Neutrophil (primary cell): ENCODE results near the gene IPCEF1.

ENCODE experiments used
- H3K27ac ChIP-seq: fragments of 200-600 bp; sonication (generic); 2 replicates; pipeline ENCODE4 v1.5.1; 2016; ENCODE audit warnings: mild to moderate bottlenecking, moderate library complexity
- H3K27me3 ChIP-seq: fragments of 200-600 bp; sonication (generic); 2 replicates; pipeline ENCODE4 v1.6.0; 2016; ENCODE audit warnings: mild to moderate bottlenecking
- H3K36me3 ChIP-seq: fragments of 200-600 bp; sonication (generic); 2 replicates; pipeline ENCODE4 v1.5.1; 2017
- H3K4me1 ChIP-seq, 2 experiments: fragments of 200-600 bp in 1 of 2; sonication (generic) in 1 of 2; 1 replicate in 1 of 2; 2 replicates in 1 of 2; pipeline versions ENCODE4 v1.5.1 to v1.6.1; 2013 to 2016; ENCODE audit warnings: low read depth in 1 of 2, low read length in 1 of 2, mild to moderate bottlenecking in 1 of 2, moderate library complexity in 1 of 2; ENCODE audit not compliant: control insufficient read depth in 1 of 2, insufficient read depth in 1 of 2
- H3K4me3 ChIP-seq, 2 experiments: fragments of 200-600 bp in 1 of 2; sonication (generic) in 1 of 2; 1 replicate in 1 of 2; 2 replicates in 1 of 2; pipeline ENCODE4 v1.5.1; 2013 to 2016; ENCODE audit warnings: low read depth in 1 of 2, low read length in 1 of 2, mild to moderate bottlenecking in 1 of 2, moderate library complexity in 1 of 2
- H3K9me3 ChIP-seq: fragments of 200-600 bp; sonication (generic); 2 replicates; pipeline ENCODE4 v1.5.1; 2016
- TF ChIP-seq, protein P1 (sequence below): fragments of 200-600 bp; sonication (generic); IDR thresholded peaks from 2 replicates; pipeline ENCODE4 v1.5.1; 2016; ENCODE audit warnings: antibody characterized with exemption

The IPCEF1 gene

DNA sequence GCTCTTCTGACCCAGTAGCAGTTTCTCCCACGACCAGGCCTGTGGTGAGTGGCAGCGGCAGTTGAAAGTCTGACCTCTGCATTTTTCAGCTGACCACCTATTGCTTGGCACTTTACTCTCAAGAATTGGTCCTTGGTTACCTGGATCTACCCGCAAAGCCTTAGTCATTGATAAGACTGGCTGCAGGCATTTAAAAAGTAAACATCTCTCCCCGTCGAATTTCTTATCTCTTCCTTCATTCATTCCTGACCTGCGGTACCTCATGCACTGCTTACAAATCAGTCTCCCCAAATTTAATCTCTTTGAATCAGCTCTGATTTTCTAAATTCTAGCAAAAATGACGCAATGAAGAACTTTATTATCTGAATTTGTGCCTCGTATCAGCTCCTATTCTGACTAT, 26.1 kb upstream of the IPCEF1 start:
- Histone ChIP-seq H3K27me3 (no peaks in the 10 kb centered on the region), H3K4me1 (no peaks in the 10 kb centered on the region), H3K27ac (no peak overlapping the region), H3K9me3 (no peaks in the 10 kb centered on the region), H3K36me3 (no peaks in the 10 kb centered on the region), H3K4me3 (no peak overlapping the region)
- TF ChIP-seq, protein P1, sequence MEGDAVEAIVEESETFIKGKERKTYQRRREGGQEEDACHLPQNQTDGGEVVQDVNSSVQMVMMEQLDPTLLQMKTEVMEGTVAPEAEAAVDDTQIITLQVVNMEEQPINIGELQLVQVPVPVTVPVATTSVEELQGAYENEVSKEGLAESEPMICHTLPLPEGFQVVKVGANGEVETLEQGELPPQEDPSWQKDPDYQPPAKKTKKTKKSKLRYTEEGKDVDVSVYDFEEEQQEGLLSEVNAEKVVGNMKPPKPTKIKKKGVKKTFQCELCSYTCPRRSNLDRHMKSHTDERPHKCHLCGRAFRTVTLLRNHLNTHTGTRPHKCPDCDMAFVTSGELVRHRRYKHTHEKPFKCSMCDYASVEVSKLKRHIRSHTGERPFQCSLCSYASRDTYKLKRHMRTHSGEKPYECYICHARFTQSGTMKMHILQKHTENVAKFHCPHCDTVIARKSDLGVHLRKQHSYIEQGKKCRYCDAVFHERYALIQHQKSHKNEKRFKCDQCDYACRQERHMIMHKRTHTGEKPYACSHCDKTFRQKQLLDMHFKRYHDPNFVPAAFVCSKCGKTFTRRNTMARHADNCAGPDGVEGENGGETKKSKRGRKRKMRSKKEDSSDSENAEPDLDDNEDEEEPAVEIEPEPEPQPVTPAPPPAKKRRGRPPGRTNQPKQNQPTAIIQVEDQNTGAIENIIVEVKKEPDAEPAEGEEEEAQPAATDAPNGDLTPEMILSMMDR, result no peak

DNA sequence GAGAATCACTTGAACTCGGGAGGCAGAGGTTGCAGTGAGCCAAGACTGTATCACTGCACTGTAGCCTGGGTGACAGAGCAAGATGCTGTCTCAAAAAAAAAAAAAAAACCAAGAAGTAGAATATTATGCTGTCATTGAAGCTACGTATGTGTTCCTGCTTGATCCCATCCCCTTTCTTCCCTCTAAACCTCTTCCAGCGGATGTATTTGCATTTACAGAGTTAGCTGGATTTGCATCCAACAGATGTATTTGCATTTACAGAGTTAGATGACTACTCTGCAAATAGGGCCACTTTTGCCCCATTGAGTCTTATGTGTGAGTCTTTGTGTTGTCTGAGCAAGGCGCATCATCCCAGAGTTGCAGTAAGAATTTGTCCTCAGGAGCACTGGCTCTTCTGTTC, 24.9 kb upstream of the IPCEF1 start:
- H3K4me1 ChIP-seq, result no peaks in the 10 kb centered on the region
- TF ChIP-seq, protein P1, result no peak
- H3K27me3 ChIP-seq, result no peaks in the 10 kb centered on the region
- H3K4me3 ChIP-seq, result no peak overlapping the region
- no peaks in the 10 kb centered on the region for H3K9me3 ChIP-seq
- no peaks in the 10 kb centered on the region for H3K36me3 ChIP-seq
- no peak overlapping the region for H3K27ac ChIP-seq

- no peaks in the 10 kb centered on the region for H3K9me3 ChIP-seq
- no peaks in the 10 kb centered on the region for H3K27me3 ChIP-seq
- H3K4me3 ChIP-seq, result no peak overlapping the region
- H3K36me3 ChIP-seq, result no peaks in the 10 kb centered on the region
- no peaks in the 10 kb centered on the region for H3K4me1 ChIP-seq
- H3K27ac ChIP-seq, result no peak overlapping the region
- TF ChIP-seq, protein P1, result no peak
Measured at GRCh38 chr6:154380741-154381140, 24.1 kb upstream of the IPCEF1 start.

- Histone ChIP-seq H3K9me3 (no peaks in the 10 kb centered on the region), H3K27ac (no peak overlapping the region), H3K4me1 (no peaks in the 10 kb centered on the region), H3K36me3 (no peaks in the 10 kb centered on the region), H3K27me3 (no peaks in the 10 kb centered on the region), H3K4me3 (no peak overlapping the region)
- TF ChIP-seq, protein P1, result no peak
Measured at GRCh38 chr6:154379585-154379984, 23.0 kb upstream of the IPCEF1 start.

DNA sequence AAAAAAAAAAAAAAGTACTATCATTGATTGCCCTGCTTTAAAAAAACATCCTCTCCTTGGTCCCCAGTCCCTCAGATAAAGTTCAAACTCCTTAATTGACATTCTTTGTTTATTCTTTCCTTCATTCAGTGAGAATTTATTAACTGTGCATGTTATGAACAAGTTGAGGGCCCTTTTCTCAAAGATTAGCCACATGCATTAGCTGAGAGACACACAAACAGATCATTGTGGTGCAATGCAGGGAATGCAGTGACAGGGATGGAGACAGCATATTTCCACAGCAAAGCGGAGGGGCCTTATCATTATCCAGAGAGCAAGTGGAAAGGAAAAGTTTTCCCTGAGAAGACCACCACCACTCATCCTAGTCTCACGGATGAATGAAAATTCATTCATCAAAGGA, 21.9 kb upstream of the IPCEF1 start:
- TF ChIP-seq, protein P1, result no peak
- H3K4me3 ChIP-seq, result no peak overlapping the region
- no peaks in the 10 kb centered on the region for H3K9me3 ChIP-seq
- no peak overlapping the region for H3K27ac ChIP-seq
- no peaks in the 10 kb centered on the region for H3K36me3 ChIP-seq
- no peaks in the 10 kb centered on the region for H3K27me3 ChIP-seq
- no peaks in the 10 kb centered on the region for H3K4me1 ChIP-seq

- no peaks in the 10 kb centered on the region for H3K36me3 ChIP-seq
- H3K4me3 ChIP-seq, result no peak overlapping the region
- TF ChIP-seq, protein P1, result no peak
- no peaks in the 10 kb centered on the region for H3K27me3 ChIP-seq
- H3K27ac ChIP-seq, result no peak overlapping the region
- no peaks in the 10 kb centered on the region for H3K4me1 ChIP-seq
- H3K9me3 ChIP-seq, result no peaks in the 10 kb centered on the region
Measured at GRCh38 chr6:154377726-154378125, 21.1 kb upstream of the IPCEF1 start.
